CD14-positive monocyte (primary cell): ENCODE data around the gene DNALI1. TPM values are rescaled to one million over a fixed set of nuclear protein-coding genes. Genes with fewer than 3 reads are reported as not detected.

Source experiments
- DNase-seq, 3 donors: peaks; one replicate each; pipeline ENCODE4 v3.0.0-alpha.2; 2011 to 2022
- H2AFZ ChIP-seq: 2 replicates; pipeline ENCODE4 v1.6.0; 2012; ENCODE audit warnings: mild to moderate bottlenecking, low read depth, low read length, inconsistent platforms; ENCODE audit not compliant: insufficient read depth, poor library complexity, severe bottlenecking
- H3K27ac ChIP-seq, 2 donors: 1 replicate in 1 of 2; 2 replicates in 1 of 2; pipeline ENCODE4 v1.5.1; 2012 to 2013; ENCODE audit warnings: low read length in 2 of 2, control low read depth in 1 of 2, inconsistent platforms in 1 of 2, low read depth in 1 of 2, mild to moderate bottlenecking in 1 of 2
- H3K27me3 ChIP-seq, 2 donors: one replicate each; pipeline versions ENCODE4 v1.6.0 to v1.6.1; 2011 to 2013; ENCODE audit warnings: low read length in 2 of 2; ENCODE audit not compliant: control insufficient read depth in 2 of 2, insufficient read depth in 2 of 2
- H3K36me3 ChIP-seq, 2 donors: replicated peaks in 1 of 2; 1 replicate in 1 of 2; 2 replicates in 1 of 2; pipeline versions ENCODE4 v1.5.1 to v1.6.1; 2012 to 2013; ENCODE audit warnings: low read length in 2 of 2, control low read depth in 1 of 2, inconsistent platforms in 1 of 2, mild to moderate bottlenecking in 1 of 2; ENCODE audit not compliant: insufficient read depth in 2 of 2, control insufficient read depth in 1 of 2
- H3K4me1 ChIP-seq, 2 donors: 1 replicate in 1 of 2; 2 replicates in 1 of 2; pipeline versions ENCODE4 v1.5.1 to v1.6.1; 2012 to 2013; ENCODE audit warnings: low read length in 2 of 2, control low read depth in 1 of 2, inconsistent platforms in 1 of 2, mild to moderate bottlenecking in 1 of 2, moderate library complexity in 1 of 2; ENCODE audit not compliant: insufficient read depth in 2 of 2, control insufficient read depth in 1 of 2
- H3K4me2 ChIP-seq: replicated peaks from 2 replicates; pipeline ENCODE3; 2012; ENCODE audit warnings: low read length, moderate library complexity, mild to moderate bottlenecking; ENCODE audit not compliant: poor library complexity, severe bottlenecking; ENCODE audit errors: extremely low read depth
- H3K4me3 ChIP-seq, 3 experiments: fragments of 200-600 bp in 1 of 3; sonication (generic) in 1 of 3; replicated peaks in 1 of 3; 1 replicate in 2 of 3; 2 replicates in 1 of 3; pipeline ENCODE4 v1.5.1; 2011 to 2013; ENCODE audit warnings: low read length in 3 of 3, mild to moderate bottlenecking in 3 of 3, control low read depth in 2 of 3, low read depth in 2 of 3, inconsistent platforms in 1 of 3, moderate library complexity in 1 of 3
- H3K79me2 ChIP-seq: 2 replicates; pipeline ENCODE4 v1.6.0; 2012; ENCODE audit warnings: mild to moderate bottlenecking, control low read depth, inconsistent platforms, low read length, moderate library complexity; ENCODE audit not compliant: insufficient read depth
- H3K9ac ChIP-seq: 2 replicates; pipeline ENCODE4 v1.6.0; 2017; ENCODE audit warnings: low read length, mild to moderate bottlenecking; ENCODE audit not compliant: insufficient read depth, poor library complexity, severe bottlenecking
- H3K9me3 ChIP-seq, 2 donors: replicated peaks in 1 of 2; 1 replicate in 1 of 2; 2 replicates in 1 of 2; pipeline versions ENCODE4 v1.5.1 to v1.6.1; 2012 to 2013; ENCODE audit warnings: low read length in 2 of 2, control low read depth in 1 of 2; ENCODE audit not compliant: control insufficient read depth in 1 of 2, insufficient read depth in 1 of 2
- H4K20me1 ChIP-seq: 2 replicates; pipeline ENCODE4 v1.6.0; 2012; ENCODE audit warnings: mild to moderate bottlenecking, low read length, control low read depth, moderate library complexity; ENCODE audit not compliant: insufficient read depth
- H3K27ac Mint-ChIP-seq, 7 donors: one replicate each; pipeline ENCODE4 v1.8.0; 2020; ENCODE audit warnings: mild to moderate bottlenecking in 7 of 7, mixed read lengths in 7 of 7, moderate library complexity in 6 of 7, inconsistent platforms in 2 of 7
- H3K27me3 Mint-ChIP-seq, 3 donors: one replicate each; pipeline ENCODE4 v1.8.0; 2021 to 2022; ENCODE audit warnings: low read depth in 3 of 3, mild to moderate bottlenecking in 3 of 3, mixed read lengths in 3 of 3, moderate library complexity in 3 of 3, inconsistent platforms in 1 of 3
- H3K36me3 Mint-ChIP-seq, 2 donors: one replicate each; pipeline ENCODE4 v1.8.0; 2020; ENCODE audit warnings: mixed read lengths in 2 of 2, inconsistent platforms in 1 of 2, mild to moderate bottlenecking in 1 of 2
- H3K4me1 Mint-ChIP-seq: one replicate; pipeline ENCODE4 v1.8.0; 2020; ENCODE audit warnings: mild to moderate bottlenecking, mixed read lengths
- H3K4me3 Mint-ChIP-seq, 2 donors: one replicate each; pipeline ENCODE4 v1.8.0; 2020; ENCODE audit warnings: mild to moderate bottlenecking in 2 of 2, mixed read lengths in 2 of 2, moderate library complexity in 1 of 2
- H3K9me3 Mint-ChIP-seq, 7 donors: one replicate each; pipeline ENCODE4 v1.8.0; 2020 to 2022; ENCODE audit warnings: mixed read lengths in 7 of 7, mild to moderate bottlenecking in 6 of 7, moderate library complexity in 6 of 7, inconsistent platforms in 2 of 7
- WGBS: methylation state at CpG from one replicate; pipeline ENCODE4 v1.1.5; 2013; ENCODE audit warnings: missing lambda C conversion rate; ENCODE audit not compliant: insufficient coverage; 5-methylcytosine and 5-hydroxymethylcytosine counted together
- intact Hi-C, 2 donors: fragments of 100-400 bp; cut with micrococcal nuclease; formaldehyde crosslinking; loops; one replicate each; pipeline versions ENCODE4 v1.15.0 to v1.15.1; 2023
- polyA plus RNA-seq, 3 donors: library from polyadenylated mRNA; depleted of rRNA in 1 of 3; unstranded in 2 of 3; stranded (reverse) in 1 of 3; fragments of 300-500 nt in 2 of 3; fragments of >200 nt in 1 of 3; fragmentation: Illumina TruSeq in 2 of 3; gene quantifications; 1 replicate in 2 of 3; 2 replicates in 1 of 3; pipeline ENCODE4 v1.2.3, GENCODE V29; 2012 to 2021
- TF ChIP-seq, protein P1 (sequence below): fragments of 200-600 bp; IDR thresholded peaks from one replicate; pipeline ENCODE4 v1.8.0; 2022; ENCODE audit warnings: antibody characterized with exemption, mild to moderate bottlenecking

Gene DNALI1
- polyA plus RNA-seq, 3 donors, result not detected

DNA sequence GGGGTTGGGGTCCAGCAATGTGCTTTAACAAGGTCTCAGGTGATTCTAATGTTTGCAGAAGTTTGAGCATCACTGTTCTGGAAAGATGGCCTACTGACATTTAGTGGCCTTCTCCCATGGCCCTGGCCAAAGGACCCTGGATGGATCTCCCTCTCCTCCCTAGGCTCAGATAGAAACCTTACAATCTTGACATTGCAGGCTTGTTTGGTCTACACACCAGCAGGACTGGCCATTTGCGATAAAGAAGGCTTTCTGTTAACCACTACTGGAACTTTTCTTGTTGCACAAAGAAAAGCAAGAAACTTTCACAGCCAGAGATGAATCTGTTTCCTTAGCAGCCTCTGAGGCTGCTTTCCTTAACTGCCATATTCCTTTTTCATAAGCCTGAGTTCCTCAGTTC is 6.2 kb downstream of the DNALI1 start:
- no peak for DNase-seq
- TF ChIP-seq, protein P1, sequence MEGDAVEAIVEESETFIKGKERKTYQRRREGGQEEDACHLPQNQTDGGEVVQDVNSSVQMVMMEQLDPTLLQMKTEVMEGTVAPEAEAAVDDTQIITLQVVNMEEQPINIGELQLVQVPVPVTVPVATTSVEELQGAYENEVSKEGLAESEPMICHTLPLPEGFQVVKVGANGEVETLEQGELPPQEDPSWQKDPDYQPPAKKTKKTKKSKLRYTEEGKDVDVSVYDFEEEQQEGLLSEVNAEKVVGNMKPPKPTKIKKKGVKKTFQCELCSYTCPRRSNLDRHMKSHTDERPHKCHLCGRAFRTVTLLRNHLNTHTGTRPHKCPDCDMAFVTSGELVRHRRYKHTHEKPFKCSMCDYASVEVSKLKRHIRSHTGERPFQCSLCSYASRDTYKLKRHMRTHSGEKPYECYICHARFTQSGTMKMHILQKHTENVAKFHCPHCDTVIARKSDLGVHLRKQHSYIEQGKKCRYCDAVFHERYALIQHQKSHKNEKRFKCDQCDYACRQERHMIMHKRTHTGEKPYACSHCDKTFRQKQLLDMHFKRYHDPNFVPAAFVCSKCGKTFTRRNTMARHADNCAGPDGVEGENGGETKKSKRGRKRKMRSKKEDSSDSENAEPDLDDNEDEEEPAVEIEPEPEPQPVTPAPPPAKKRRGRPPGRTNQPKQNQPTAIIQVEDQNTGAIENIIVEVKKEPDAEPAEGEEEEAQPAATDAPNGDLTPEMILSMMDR, result no peak
- H3K79me2 ChIP-seq, result no peaks in the 10 kb centered on the region
- H2AFZ ChIP-seq, result no peak overlapping the region
- H3K4me1 ChIP-seq, result no peaks in the 10 kb centered on the region
- H4K20me1 ChIP-seq, result no peaks in the 10 kb centered on the region
- Mint-ChIP-seq H3K9me3 (peaks cover 0 to 2% (median 0%) of the 10 kb centered on the region in 7 donors), H3K4me3 (no peak overlapping the region), H3K36me3 (peaks cover 36 to 44% of the 10 kb centered on the region in 2 donors), H3K27me3 (no peaks in the 10 kb centered on the region), H3K27ac (peak overlapping the region in 1 of 7 donors; percentile 6), H3K4me1 (no peaks in the 10 kb centered on the region)
- no peak overlapping the region for H3K27ac ChIP-seq
- H3K9ac ChIP-seq, result no peak overlapping the region
- peaks cover 37 to 54% of the 10 kb centered on the region in 2 donors for H3K36me3 ChIP-seq
- H3K9me3 ChIP-seq, result no peaks in the 10 kb centered on the region
- H3K4me3 ChIP-seq, result no peak overlapping the region
- intact Hi-C loops, result no loop called here
- H3K27me3 ChIP-seq, result no peaks in the 10 kb centered on the region
- WGBS, result 100% methylated on average over 1 of the region's 1 CpG
- no peak overlapping the region for H3K4me2 ChIP-seq

DNA sequence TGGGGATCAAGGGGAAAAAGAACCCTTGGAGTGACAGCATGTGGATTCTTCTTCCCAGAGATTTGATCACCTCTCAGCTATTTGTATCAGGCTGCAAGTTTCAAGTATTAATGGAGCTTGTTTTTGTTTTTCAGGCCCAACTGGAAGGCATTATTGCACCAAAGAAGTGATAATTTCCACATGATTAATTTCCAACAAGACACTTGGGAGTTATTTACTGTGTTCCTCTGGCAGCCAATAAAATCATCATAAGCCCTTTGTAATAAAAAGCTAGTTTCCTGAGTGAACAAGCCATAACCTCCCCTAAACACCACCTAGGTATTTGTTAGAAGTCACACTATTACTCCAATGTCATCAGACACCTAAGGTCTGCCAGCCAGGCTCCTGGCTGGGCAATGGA is 8.2 kb downstream of the DNALI1 start:
- Mint-ChIP-seq H3K27ac (no peak overlapping the region), H3K4me3 (no peak overlapping the region), H3K9me3 (peaks cover 0 to 4% (median 0%) of the 10 kb centered on the region in 7 donors), H3K27me3 (no peaks in the 10 kb centered on the region), H3K4me1 (no peaks in the 10 kb centered on the region), H3K36me3 (peaks cover 55 to 63% of the 10 kb centered on the region in 2 donors)
- Histone ChIP-seq H3K36me3 (peaks cover 56 to 73% of the 10 kb centered on the region in 2 donors), H3K4me1 (no peaks in the 10 kb centered on the region), H3K27me3 (no peaks in the 10 kb centered on the region), H3K4me3 (no peak overlapping the region), H3K9ac (no peak overlapping the region), H4K20me1 (no peaks in the 10 kb centered on the region), H3K9me3 (no peaks in the 10 kb centered on the region), H3K27ac (no peak overlapping the region), H2AFZ (no peak overlapping the region), H3K79me2 (no peaks in the 10 kb centered on the region), H3K4me2 (no peak overlapping the region)
- DNase-seq, result no peak
- intact Hi-C loops, result no loop called here
- TF ChIP-seq, protein P1, result no peak
